IMR-90 (cell line): Measurements from ENCODE around the gene TPM3. TPM values are rescaled to one million over a fixed set of nuclear protein-coding genes. Genes with fewer than 3 reads are reported as not detected.

Source experiments
- ATAC-seq: fragments of 200-7000 bp; cut with Tn5 transposase; 2 replicates; pipeline ENCODE4 v1.9.1; 2020; ENCODE audit warnings: low read depth, mild to moderate bottlenecking, moderate library complexity
- BruUV-seq: library from RNA; stranded (reverse); fragments of 400-500 nt; replicated peaks from 2 replicates; lab custom pipeline; 2021; lab: Mats Ljungman, UMichigan
- CTCF ChIA-PET: fragments of 300-600 bp; formaldehyde crosslinking; extraction: SDS; loops from one replicate; lab custom pipeline; 2021; ENCODE audit warnings: antibody characterized with exemption; lab: Yijun Ruan, JAX
- POLR2A ChIA-PET: fragments of 300-600 bp; sonication (Branson Sonifier 250); formaldehyde crosslinking; loops from one replicate; lab custom pipeline; 2022; ENCODE audit warnings: antibody characterized with exemption; ENCODE audit not compliant: unreplicated experiment; lab: Charles Lee
- DNase-seq: peaks from one replicate; pipeline ENCODE4 v3.0.0; 2013
- H2AFZ ChIP-seq: replicated peaks from 2 replicates; pipeline ENCODE3; 2013; ENCODE audit warnings: low read length, mild to moderate bottlenecking; ENCODE audit not compliant: poor library complexity
- H2AK5ac ChIP-seq: 2 replicates; pipeline ENCODE4 v1.6.1; 2013; ENCODE audit warnings: low read depth, low read length, inconsistent platforms
- H2AK9ac ChIP-seq: replicated peaks from 2 replicates; pipeline ENCODE3; 2013; ENCODE audit warnings: mild to moderate bottlenecking, low read depth, low read length, moderate library complexity; ENCODE audit not compliant: poor library complexity
- H2BK120ac ChIP-seq: 2 replicates; pipeline ENCODE4 v1.6.1; 2013; ENCODE audit warnings: low read depth, low read length, inconsistent platforms
- H2BK15ac ChIP-seq: 3 replicates; pipeline ENCODE4 v1.6.1; 2013; ENCODE audit warnings: low read depth, low read length, inconsistent platforms
- H2BK20ac ChIP-seq: 2 replicates; pipeline ENCODE4 v1.6.1; 2013; ENCODE audit warnings: low read depth, mild to moderate bottlenecking, inconsistent platforms, low read length, moderate library complexity
- H2BK5ac ChIP-seq: 2 replicates; pipeline ENCODE4 v1.6.1; 2013; ENCODE audit warnings: mild to moderate bottlenecking, low read depth, low read length, inconsistent platforms; ENCODE audit not compliant: poor library complexity, severe bottlenecking
- H3K14ac ChIP-seq: replicated peaks from 2 replicates; pipeline ENCODE4 v1.6.1; 2013; ENCODE audit warnings: low read depth, low read length, inconsistent platforms
- H3K18ac ChIP-seq: 2 replicates; pipeline ENCODE4 v1.6.1; 2013; ENCODE audit warnings: low read depth, low read length, control low read depth
- H3K23ac ChIP-seq: 2 replicates; pipeline ENCODE4 v1.6.1; 2013; ENCODE audit warnings: low read depth, low read length, inconsistent platforms
- H3K27ac ChIP-seq: 2 replicates; pipeline ENCODE4 v1.5.1; 2013; ENCODE audit warnings: mild to moderate bottlenecking, control low read depth, low read length; ENCODE audit not compliant: insufficient read depth
- H3K27me3 ChIP-seq: 2 replicates; pipeline ENCODE4 v1.6.1; 2013; ENCODE audit warnings: low read length; ENCODE audit not compliant: control insufficient read depth, insufficient read depth
- H3K36me3 ChIP-seq: 2 replicates; pipeline ENCODE4 v1.6.1; 2013; ENCODE audit warnings: low read length, mixed read lengths; ENCODE audit not compliant: control insufficient read depth, insufficient read depth
- H3K4ac ChIP-seq: 2 replicates; pipeline ENCODE4 v1.6.1; 2013; ENCODE audit warnings: low read depth, low read length, inconsistent platforms
- H3K4me1 ChIP-seq: 2 replicates; pipeline ENCODE4 v1.6.1; 2013; ENCODE audit warnings: low read length, mixed read lengths; ENCODE audit not compliant: control insufficient read depth, insufficient read depth
- H3K4me2 ChIP-seq: 2 replicates; pipeline ENCODE4 v1.6.1; 2013; ENCODE audit warnings: low read depth, mild to moderate bottlenecking, control low read depth, low read length, moderate library complexity
- H3K4me3 ChIP-seq: 2 replicates; pipeline ENCODE4 v1.5.1; 2013; ENCODE audit warnings: low read depth, mild to moderate bottlenecking, control low read depth, low read length, moderate library complexity; ENCODE audit not compliant: insufficient read depth
- H3K56ac ChIP-seq: 2 replicates; pipeline ENCODE4 v1.6.1; 2013; ENCODE audit warnings: low read length, inconsistent platforms; ENCODE audit not compliant: insufficient read depth; ENCODE audit errors: extremely low read depth
- H3K79me1 ChIP-seq, 2 experiments: 2 replicates each; pipeline ENCODE4 v1.6.1; 2013; ENCODE audit warnings: low read length in 2 of 2, inconsistent platforms in 1 of 2, low read depth in 1 of 2
- H3K9ac ChIP-seq: 2 replicates; pipeline ENCODE4 v1.6.1; 2013; ENCODE audit warnings: low read depth, low read length, control low read depth
- H3K9me1 ChIP-seq: 2 replicates; pipeline ENCODE4 v1.6.1; 2013; ENCODE audit warnings: low read length, inconsistent platforms; ENCODE audit not compliant: insufficient read depth
- H3K9me3 ChIP-seq: 2 replicates; pipeline ENCODE4 v1.6.1; 2013; ENCODE audit warnings: low read length; ENCODE audit not compliant: control insufficient read depth, insufficient read depth
- H4K20me1 ChIP-seq: 2 replicates; pipeline ENCODE4 v1.6.1; 2013; ENCODE audit warnings: low read length, inconsistent platforms; ENCODE audit not compliant: insufficient read depth
- H4K5ac ChIP-seq: 2 replicates; pipeline ENCODE4 v1.6.1; 2013; ENCODE audit warnings: mild to moderate bottlenecking, low read depth, low read length, control low read depth
- H4K8ac ChIP-seq, 2 experiments: 2 replicates each; pipeline ENCODE4 v1.6.1; 2013; ENCODE audit warnings: low read depth in 2 of 2, low read length in 2 of 2, control low read depth in 1 of 2, inconsistent platforms in 1 of 2
- H4K91ac ChIP-seq: 2 replicates; pipeline ENCODE4 v1.6.1; 2013; ENCODE audit warnings: low read depth, low read length, inconsistent platforms; ENCODE audit not compliant: insufficient read depth
- CHD1 ChIP-seq: IDR thresholded peaks from 2 replicates; pipeline ENCODE4 v1.6.1; 2012; ENCODE audit warnings: low read depth, low read length, improper control_type of control experiment
- WGBS, 2 experiments: methylation state at CpG; one replicate each; pipeline versions ENCODE4 v1.1.5 to v1.1.7; 2013; ENCODE audit warnings: missing lambda C conversion rate in 2 of 2; ENCODE audit not compliant: insufficient read length in 1 of 2; ENCODE audit errors: extremely low coverage in 2 of 2; 5-methylcytosine and 5-hydroxymethylcytosine counted together
- dilution Hi-C: fragments of 300-500 bp; cut with HindIII; formaldehyde crosslinking; loops from one replicate; pipeline ENCODE4 v1.14.3; 2018; ENCODE audit warnings: low sequenced_read_pairs; ENCODE audit not compliant: unreplicated experiment
- in situ Hi-C: fragments of 300-500 bp; cut with MboI; formaldehyde crosslinking; loops from 3 replicates; pipeline ENCODE4 v1.14.3; 2019; ENCODE audit warnings: low sequenced_read_pairs, inconsistent platforms, mixed read lengths
- intact Hi-C: fragments of 100-400 bp; cut with micrococcal nuclease; formaldehyde crosslinking; loops from 2 replicates; pipeline ENCODE4 v1.10.0; 2022
- microRNA-seq, 2 experiments: library from miRNA; stranded (forward) in 1 of 2; unstranded in 1 of 2; fragments of 10-50 nt in 1 of 2; fragments of <30 nt in 1 of 2; gene quantifications in 1 of 2; microRNA quantifications in 1 of 2; one replicate each; pipeline versions ENCODE3 to v1.1.0; 2013 to 2020; ENCODE audit not compliant: insufficient read depth in 1 of 2, insufficient read length in 1 of 2, unreplicated experiment in 1 of 2
- polyA plus RNA-seq, 3 experiments: library from polyadenylated mRNA; depleted of rRNA; stranded (reverse); fragments of >200 nt; gene quantifications; 2 replicates each; pipeline ENCODE4 v1.2.3, GENCODE V29; 2012; ENCODE audit warnings: low replicate concordance in 1 of 3
- small RNA-seq, 5 experiments: library from RNA; depleted of rRNA; stranded (forward); fragments of <200 nt; gene quantifications; one replicate each; pipeline ENCODE3, GENCODE V24; 2012
- total RNA-seq: library from RNA; depleted of rRNA; stranded (reverse); fragments of >200 nt; gene quantifications from 2 replicates; pipeline ENCODE4 v1.2.3, GENCODE V29; 2012; rRNA removed

The TPM3 gene
- total and polyA plus RNA-seq, 2 of the 4 experiments (the other 2 are of a cell fraction), result 438 to 530 TPM

- Histone ChIP-seq H3K14ac (no peak overlapping the region), H3K9me1 (no peaks in the 10 kb centered on the region), H3K4ac (no peak overlapping the region), H3K18ac (no peak overlapping the region), H3K4me1 (no peaks in the 10 kb centered on the region), H3K27me3 (no peaks in the 10 kb centered on the region), H3K36me3 (no peaks in the 10 kb centered on the region), H2AK5ac (no peak overlapping the region), H2AK9ac (no peak overlapping the region), H4K5ac (no peak overlapping the region), H4K20me1 (no peaks in the 10 kb centered on the region), H2BK15ac (no peak overlapping the region), H3K27ac (no peak overlapping the region), H3K4me2 (no peak overlapping the region), H4K8ac (no peak overlapping the region), H3K79me1 (no peaks in the 10 kb centered on the region), H3K9me3 (no peaks in the 10 kb centered on the region), H2AFZ (no peak overlapping the region), H3K9ac (no peak overlapping the region), H3K56ac (no peak overlapping the region), H4K91ac (no peak overlapping the region), H3K4me3 (no peak overlapping the region), H3K23ac (no peak overlapping the region), H2BK5ac (no peak overlapping the region), H2BK120ac (no peak overlapping the region), H2BK20ac (no peak overlapping the region)
- ATAC-seq (no peak), DNase-seq (no peak)
- POLR2A ChIA-PET, result no interaction called here
- intact Hi-C loops (no loop called here), dilution Hi-C loops (no loop called here), in situ Hi-C loops (no loop called here)
- no CpG with 5 or more reads among the region's 1 CpG for WGBS, 2 experiments
- CTCF ChIA-PET, result no interaction called here
- no TSS peak for BruUV-seq
- no peak for TF ChIP-seq CHD1
Measured at GRCh38 chr1:154115180-154115579, 76.7 kb downstream of the TPM3 start.

Small RNA genes within 50 kb of the gene (microRNA-seq; reads per million reads assigned to microRNA genes)
- gene MIR190B, result 2.6 to 4.1 reads per million in 2 experiments

Small RNA genes within 50 kb of the gene (small RNA-seq; reads per million reads assigned to genes)
- gene MIR190B, result 0.14 to 49.6 (median 0.65) reads per million in 5 experiments

Other genes starting within 250 kb of the TPM3 start
- gene DENND4B, start 245.4 kb downstream of the TPM3 start, total RNA-seq, result 1.8 and 2.5 TPM in 2 replicates
- gene DENND4B, start 245.4 kb downstream of the TPM3 start, polyA plus RNA-seq (2012; rRNA removed), result 25.2 and 33.3 TPM in 2 replicates
- 1.9 and 2.7 TPM in 2 replicates for gene CRTC2, start 233.5 kb downstream of the TPM3 start, total RNA-seq
- gene CRTC2, start 233.5 kb downstream of the TPM3 start, polyA plus RNA-seq (2012; rRNA removed), result 20.1 and 22.2 TPM in 2 replicates
- gene SLC39A1, start 228.6 kb downstream of the TPM3 start, total RNA-seq, result 94.7 and 97.7 TPM in 2 replicates
- 84.6 and 89.1 TPM in 2 replicates for gene SLC39A1, start 228.6 kb downstream of the TPM3 start, polyA plus RNA-seq (2012; rRNA removed)
- 4.4 and 6.5 TPM in 2 replicates for gene CREB3L4, start 224.2 kb downstream of the TPM3 start, total RNA-seq
- 8.3 and 9.8 TPM in 2 replicates for gene CREB3L4, start 224.2 kb downstream of the TPM3 start, polyA plus RNA-seq (2012; rRNA removed)
- gene JTB, start 214.4 kb downstream of the TPM3 start, total RNA-seq, result 114 and 123 TPM in 2 replicates
- gene JTB, start 214.4 kb downstream of the TPM3 start, polyA plus RNA-seq (2012; rRNA removed), result 138 and 153 TPM in 2 replicates
- 42.3 and 56.7 TPM in 2 replicates for gene RAB13, start 205.8 kb downstream of the TPM3 start, total RNA-seq
- gene RAB13, start 205.8 kb downstream of the TPM3 start, polyA plus RNA-seq (2012; rRNA removed), result 207 and 249 TPM in 2 replicates
- gene RPS27, start 201.3 kb downstream of the TPM3 start, total RNA-seq, result 320 and 1,119 TPM in 2 replicates
- 5,567 and 6,236 TPM in 2 replicates for gene RPS27, start 201.3 kb downstream of the TPM3 start, polyA plus RNA-seq (2012; rRNA removed)
- gene NUP210L, start 37.0 kb downstream of the TPM3 start, total RNA-seq, result under 0.01 TPM in 2 replicates
- gene NUP210L, start 37.0 kb downstream of the TPM3 start, polyA plus RNA-seq (2012; rRNA removed), result 0.02 TPM in 1 of 2 replicates, not detected in the other
- not detected in 2 replicates for gene CFAP141, start 14.2 kb upstream of the TPM3 start, total RNA-seq
- not detected in 2 replicates for gene CFAP141, start 14.2 kb upstream of the TPM3 start, polyA plus RNA-seq (2012; rRNA removed)
- 57.5 and 77.2 TPM in 2 replicates for gene UBAP2L, start 28.9 kb upstream of the TPM3 start, total RNA-seq
- gene UBAP2L, start 28.9 kb upstream of the TPM3 start, polyA plus RNA-seq (2012; rRNA removed), result 149 and 156 TPM in 2 replicates
- gene HAX1, start 80.5 kb upstream of the TPM3 start, total RNA-seq, result 140 and 146 TPM in 2 replicates
- gene HAX1, start 80.5 kb upstream of the TPM3 start, polyA plus RNA-seq (2012; rRNA removed), result 117 TPM in 2 replicates
- gene AQP10, start 129.0 kb upstream of the TPM3 start, total RNA-seq, result not detected in 2 replicates
- not detected in 2 replicates for gene AQP10, start 129.0 kb upstream of the TPM3 start, polyA plus RNA-seq (2012; rRNA removed)
- 91.0 and 91.9 TPM in 2 replicates for gene ATP8B2, start 133.4 kb upstream of the TPM3 start, total RNA-seq
- 79.4 and 86.1 TPM in 2 replicates for gene ATP8B2, start 133.4 kb upstream of the TPM3 start, polyA plus RNA-seq (2012; rRNA removed)
- 6.1 and 9.5 TPM in 2 replicates for gene IL6R, start 213.2 kb upstream of the TPM3 start, total RNA-seq
- 4.7 and 5.3 TPM in 2 replicates for gene IL6R, start 213.2 kb upstream of the TPM3 start, polyA plus RNA-seq (2012; rRNA removed)